Measurements from ENCODE around the gene NFKB1. TPM values are rescaled to one million over a fixed set of nuclear protein-coding genes. Genes with fewer than 3 reads are reported as not detected.

The NFKB1 gene
- total and polyA plus RNA-seq, 9 of the 15 experiments (the other 6 are each of a cell fraction or from before 2014, with no cell fraction given): 2.4 to 14.5 (median 10.3) TPM

GRCh38 chr4:102657206-102657605 is 156.0 kb downstream of the NFKB1 start:
- H2AFZ ChIP-seq (ENCODE audit: low read depth, low read length): no peak overlapping the region
- no peaks in the 10 kb centered on the region for H3K9me1 ChIP-seq (ENCODE audit: control insufficient read depth, insufficient read depth, low read length)
- H3K9me3 ChIP-seq (replicated peaks; ENCODE audit: control insufficient read depth, insufficient read depth, low read depth, low read length): no peaks in the 10 kb centered on the region
- H3K27me3 ChIP-seq (ENCODE audit: control insufficient read depth in 2 of 2, insufficient read depth in 2 of 2, low read length in 2 of 2): no peaks in the 10 kb centered on the region
- H4K20me1 ChIP-seq (replicated peaks; ENCODE audit: control insufficient read depth, insufficient read depth, low read length): no peaks in the 10 kb centered on the region
- BruUV-seq (replicated peaks): no TSS peak
- ATAC-seq (no peak), FAIRE-seq (no peak), DNase-seq (ENCODE audit: extremely low read depth in 1 of 4, low spot score in 3 of 4) (no peak)
- no peak overlapping the region for H3K4me2 ChIP-seq (ENCODE audit: insufficient read depth, low read length)
- POLR2A ChIA-PET: no interaction called here
- WGBS (ENCODE audit: insufficient coverage, low coverage, missing lambda C conversion rate): 34% methylated on average over 4 of the region's 5 CpGs
- no peaks in the 10 kb centered on the region for H3K36me3 ChIP-seq (ENCODE audit: control insufficient read depth, insufficient read depth, low read length)
- intact Hi-C loops (cut with micrococcal nuclease): no loop called here
- CTCF ChIA-PET (ENCODE audit: low intra/inter-chr PET ratio): no interaction called here
- TF ChIP-seq, protein P1, sequence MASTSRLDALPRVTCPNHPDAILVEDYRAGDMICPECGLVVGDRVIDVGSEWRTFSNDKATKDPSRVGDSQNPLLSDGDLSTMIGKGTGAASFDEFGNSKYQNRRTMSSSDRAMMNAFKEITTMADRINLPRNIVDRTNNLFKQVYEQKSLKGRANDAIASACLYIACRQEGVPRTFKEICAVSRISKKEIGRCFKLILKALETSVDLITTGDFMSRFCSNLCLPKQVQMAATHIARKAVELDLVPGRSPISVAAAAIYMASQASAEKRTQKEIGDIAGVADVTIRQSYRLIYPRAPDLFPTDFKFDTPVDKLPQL (IDR thresholded peaks at IDR 0.05; ENCODE audit: extremely low read depth, insufficient read length): no peak
- TF ChIP-seq, protein P2, sequence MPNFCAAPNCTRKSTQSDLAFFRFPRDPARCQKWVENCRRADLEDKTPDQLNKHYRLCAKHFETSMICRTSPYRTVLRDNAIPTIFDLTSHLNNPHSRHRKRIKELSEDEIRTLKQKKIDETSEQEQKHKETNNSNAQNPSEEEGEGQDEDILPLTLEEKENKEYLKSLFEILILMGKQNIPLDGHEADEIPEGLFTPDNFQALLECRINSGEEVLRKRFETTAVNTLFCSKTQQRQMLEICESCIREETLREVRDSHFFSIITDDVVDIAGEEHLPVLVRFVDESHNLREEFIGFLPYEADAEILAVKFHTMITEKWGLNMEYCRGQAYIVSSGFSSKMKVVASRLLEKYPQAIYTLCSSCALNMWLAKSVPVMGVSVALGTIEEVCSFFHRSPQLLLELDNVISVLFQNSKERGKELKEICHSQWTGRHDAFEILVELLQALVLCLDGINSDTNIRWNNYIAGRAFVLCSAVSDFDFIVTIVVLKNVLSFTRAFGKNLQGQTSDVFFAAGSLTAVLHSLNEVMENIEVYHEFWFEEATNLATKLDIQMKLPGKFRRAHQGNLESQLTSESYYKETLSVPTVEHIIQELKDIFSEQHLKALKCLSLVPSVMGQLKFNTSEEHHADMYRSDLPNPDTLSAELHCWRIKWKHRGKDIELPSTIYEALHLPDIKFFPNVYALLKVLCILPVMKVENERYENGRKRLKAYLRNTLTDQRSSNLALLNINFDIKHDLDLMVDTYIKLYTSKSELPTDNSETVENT (CRISPR knock-in tag; IDR thresholded peaks at IDR 0.05): no peak
- TF ChIP-seq NFIC (IDR thresholded peaks at IDR 0.05): no peak
- no peak for TF ChIP-seq ZFPM2 (CRISPR knock-in tag; IDR thresholded peaks at IDR 0.05)
- no peak for TF ChIP-seq FOXK2 (conservative IDR thresholded peaks at IDR 0.05 in 1 of 2, IDR thresholded peaks at IDR 0.05 in 1 of 2; ENCODE audit: low read depth in 2 of 2)
- no peak for TF ChIP-seq ELF1 (tag; IDR thresholded peaks at IDR 0.05)
- no peak for TF ChIP-seq KDM5B (IDR thresholded peaks at IDR 0.05; ENCODE audit: insufficient replicate concordance, low read depth, low read length)
- in situ Hi-C loops (cut with MboI): no loop called here
- no peaks in the 10 kb centered on the region for H3K4me1 ChIP-seq (replicated peaks in 1 of 2; ENCODE audit: control insufficient read depth in 2 of 2, insufficient read depth in 2 of 2, low read length in 2 of 2)
- no peaks in the 10 kb centered on the region for H3K79me2 ChIP-seq (ENCODE audit: control insufficient read depth, insufficient read depth, low read length)
- H3K4me3 ChIP-seq: no peak overlapping the region
- H3K9ac ChIP-seq (ENCODE audit: insufficient read depth in 1 of 2, low read depth in 2 of 2, low read length in 2 of 2): no peak overlapping the region
- no peak overlapping the region for H3K27ac ChIP-seq (ENCODE audit: extremely low read depth, low read depth, low read length)

Measured in K562 (cell line).